Measurements from ENCODE around the gene IGF2BP2. TPM values are rescaled to one million over a fixed set of nuclear protein-coding genes. Genes with fewer than 3 reads are reported as not detected.

The IGF2BP2 gene
- total and polyA plus RNA-seq, 2 of the 4 experiments (the other 2 are of a cell fraction): 23.4 to 88.2 TPM

- Histone ChIP-seq H2AFZ (replicated peaks; ENCODE audit: low read length, poor library complexity) (peak overlapping the region; percentile 13), H3K18ac (ENCODE audit: low read depth, low read length) (no peak overlapping the region), H4K91ac (ENCODE audit: insufficient read depth, low read depth, low read length) (no peak overlapping the region; the same call in 1 of the 2 replicates), H4K8ac (ENCODE audit: low read depth in 2 of 2, low read length in 2 of 2) (peak overlapping the region in 1 of 2 experiments; percentile 9; a peak in 1 of 4 replicates), H3K79me1 (ENCODE audit: low read depth in 1 of 2, low read length in 2 of 2) (peaks cover 28 to 78% of the 10 kb centered on the region in 2 experiments; a peak in 3 of 4 replicates), H3K4me2 (ENCODE audit: low read depth, low read length) (no peak overlapping the region; the same call in none of the 2 replicates), H2AK9ac (replicated peaks; ENCODE audit: low read depth, low read length, poor library complexity) (peak overlapping the region; percentile 14), H3K36me3 (ENCODE audit: control insufficient read depth, insufficient read depth, low read length) (peaks cover 3% of the 10 kb centered on the region), H3K4me1 (ENCODE audit: control insufficient read depth, insufficient read depth, low read length) (peaks cover 36% of the 10 kb centered on the region), H3K9ac (ENCODE audit: low read depth, low read length) (no peak overlapping the region), H3K4ac (ENCODE audit: low read depth, low read length) (peak overlapping the region; percentile 42; the same call in 1 of the 2 replicates), H2BK20ac (ENCODE audit: low read depth, low read length) (0 out of 2 replicates have a peak overlapping the region, but pooled peaks have one; percentile 1), H2BK15ac (ENCODE audit: low read depth, low read length) (no peak overlapping the region; the same call in 2 of the 3 replicates), H3K27me3 (ENCODE audit: control insufficient read depth, insufficient read depth, low read length) (no peaks in the 10 kb centered on the region), H4K5ac (ENCODE audit: low read depth, low read length) (no peak overlapping the region), H3K9me3 (ENCODE audit: control insufficient read depth, insufficient read depth, low read length) (no peaks in the 10 kb centered on the region), H3K56ac (ENCODE audit: extremely low read depth, insufficient read depth, low read length) (no peak overlapping the region), H3K9me1 (ENCODE audit: insufficient read depth, low read length) (peaks cover 38% of the 10 kb centered on the region), H2BK5ac (ENCODE audit: low read depth, low read length, poor library complexity, severe bottlenecking) (peak overlapping the region; percentile 37), H2BK120ac (ENCODE audit: low read depth, low read length) (0 out of 2 replicates have a peak overlapping the region, but pooled peaks have one; percentile 22), H3K23ac (ENCODE audit: low read depth, low read length) (0 out of 2 replicates have a peak overlapping the region, but pooled peaks have one; percentile 13), H4K20me1 (ENCODE audit: insufficient read depth, low read length) (peaks cover 58% of the 10 kb centered on the region), H3K27ac (ENCODE audit: insufficient read depth, low read length) (peak overlapping the region; percentile 28; the same call in 1 of the 2 replicates), H3K4me3 (ENCODE audit: insufficient read depth, low read depth, low read length) (no peak overlapping the region), H2AK5ac (ENCODE audit: low read depth, low read length) (peak overlapping the region; percentile 84), H3K14ac (replicated peaks; ENCODE audit: low read depth, low read length) (peak overlapping the region; percentile 51)
- no peak for TF ChIP-seq RCOR1 (IDR thresholded peaks at IDR 0.05; ENCODE audit: insufficient replicate concordance, low read length)
- TF ChIP-seq RAD21 (IDR thresholded peaks at IDR 0.05; ENCODE audit: low read length): no peak
- no peak for TF ChIP-seq MAZ (IDR thresholded peaks at IDR 0.05; ENCODE audit: borderline replicate concordance, low read depth, low read length)
- no peak for TF ChIP-seq USF2 (IDR thresholded peaks at IDR 0.05; ENCODE audit: low read depth, low read length)
- no peak for TF ChIP-seq MAFK (IDR thresholded peaks at IDR 0.05; ENCODE audit: low read depth, low read length)
- TF ChIP-seq CEBPB (IDR thresholded peaks at IDR 0.05; ENCODE audit: low read depth, low read length): no peak
- TF ChIP-seq BHLHE40 (IDR thresholded peaks at IDR 0.05; ENCODE audit: low read depth, low read length): no peak
- no peak for TF ChIP-seq CHD1 (IDR thresholded peaks at IDR 0.05; ENCODE audit: low read depth, low read length)
- TF ChIP-seq POLR2A (IDR thresholded peaks at IDR 0.05; ENCODE audit: low read depth, low read length): no peak
- no peak for TF ChIP-seq NFE2L2 (IDR thresholded peaks at IDR 0.05; ENCODE audit: low read depth, low read length)
- no peak for TF ChIP-seq CTCF (conservative IDR thresholded peaks at IDR 0.05; ENCODE audit: low read depth, low read length)
- TF ChIP-seq, protein P1, sequence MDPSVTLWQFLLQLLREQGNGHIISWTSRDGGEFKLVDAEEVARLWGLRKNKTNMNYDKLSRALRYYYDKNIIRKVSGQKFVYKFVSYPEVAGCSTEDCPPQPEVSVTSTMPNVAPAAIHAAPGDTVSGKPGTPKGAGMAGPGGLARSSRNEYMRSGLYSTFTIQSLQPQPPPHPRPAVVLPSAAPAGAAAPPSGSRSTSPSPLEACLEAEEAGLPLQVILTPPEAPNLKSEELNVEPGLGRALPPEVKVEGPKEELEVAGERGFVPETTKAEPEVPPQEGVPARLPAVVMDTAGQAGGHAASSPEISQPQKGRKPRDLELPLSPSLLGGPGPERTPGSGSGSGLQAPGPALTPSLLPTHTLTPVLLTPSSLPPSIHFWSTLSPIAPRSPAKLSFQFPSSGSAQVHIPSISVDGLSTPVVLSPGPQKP (IDR thresholded peaks at IDR 0.05; ENCODE audit: borderline replicate concordance, low read depth, low read length): no peak
- no peak for TF ChIP-seq FOS (IDR thresholded peaks at IDR 0.05; ENCODE audit: low read depth, low read length)
- TF ChIP-seq SMC3 (IDR thresholded peaks at IDR 0.05; ENCODE audit: low read depth, low read length): no peak
- TF ChIP-seq RFX5 (IDR thresholded peaks at IDR 0.05; ENCODE audit: low read depth, low read length): no peak
- TF ChIP-seq MXI1 (IDR thresholded peaks at IDR 0.05; ENCODE audit: borderline replicate concordance, low read depth, low read length): no peak
- in situ Hi-C loops (cut with MboI; ENCODE audit: low sequenced_read_pairs) (no loop called here), dilution Hi-C loops (cut with HindIII; ENCODE audit: low sequenced_read_pairs, unreplicated experiment) (no loop called here), intact Hi-C loops (cut with micrococcal nuclease) (no loop called here)
- 53% methylated on average over 6 of the region's 8 CpGs; no CpG with 5 or more reads in 1 of the 2 experiments for WGBS, 2 experiments (ENCODE audit: extremely low coverage in 2 of 2, insufficient read length in 1 of 2)
- POLR2A ChIA-PET (ENCODE audit: unreplicated experiment): no interaction called here
- BruUV-seq (replicated peaks): no TSS peak
- DNase-seq: peak; percentile 56
- CTCF ChIA-PET: interaction anchor here (1.5 kb wide), 1 partner anchor 55 kb away, joined by 3 read pairs; no protein-coding TSS in a partner anchor
- ATAC-seq (ENCODE audit: low read depth): peak; percentile 37
Measured at GRCh38 chr3:185715091-185715490, 109.8 kb downstream of the IGF2BP2 start.
